ENCODE results near the gene DYNAP. TPM values are rescaled to one million over a fixed set of nuclear protein-coding genes. Genes with fewer than 3 reads are reported as not detected.

DYNAP gene
- polyA plus RNA-seq, 3 donors, result not detected

DNA sequence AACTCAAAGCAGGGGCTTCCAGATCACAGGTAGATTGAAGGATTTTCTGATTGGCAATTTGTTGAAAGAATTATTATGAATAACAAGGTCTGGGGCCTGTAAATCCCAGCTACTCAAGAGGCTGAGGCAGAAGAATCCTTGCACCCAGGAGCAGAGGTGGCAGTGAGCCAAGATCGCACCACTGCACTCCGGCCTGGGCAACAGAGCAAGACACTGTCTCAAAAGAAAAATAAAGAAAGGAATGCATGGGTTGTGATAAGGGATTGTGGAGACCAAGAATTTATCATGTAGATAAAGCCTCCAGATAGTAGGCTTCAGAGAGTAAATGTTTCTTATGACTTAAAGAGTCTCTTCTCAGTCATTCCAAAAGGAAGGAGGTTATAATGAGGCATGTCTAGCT lies 35.8 kb upstream of the DYNAP start:
- Histone ChIP-seq H3K9ac (ENCODE audit: insufficient read depth, low read length, poor library complexity, severe bottlenecking) (no peak overlapping the region), H2AFZ (ENCODE audit: insufficient read depth, low read depth, low read length, poor library complexity, severe bottlenecking) (no peak overlapping the region), H3K9me3 (replicated peaks in 1 of 2; ENCODE audit: control insufficient read depth in 1 of 2, insufficient read depth in 1 of 2, low read length in 2 of 2) (peaks cover 0 to 3% of the 10 kb centered on the region in 2 donors), H3K79me2 (ENCODE audit: insufficient read depth, low read length) (no peaks in the 10 kb centered on the region), H3K27me3 (ENCODE audit: control insufficient read depth in 2 of 2, insufficient read depth in 2 of 2, low read length in 2 of 2) (no peaks in the 10 kb centered on the region), H3K4me1 (ENCODE audit: control insufficient read depth in 1 of 2, insufficient read depth in 2 of 2, low read length in 2 of 2) (no peaks in the 10 kb centered on the region), H3K4me3 (replicated peaks in 1 of 3; ENCODE audit: low read depth in 2 of 3, low read length in 3 of 3) (no peak overlapping the region), H4K20me1 (ENCODE audit: insufficient read depth, low read length) (no peaks in the 10 kb centered on the region), H3K36me3 (replicated peaks in 1 of 2; ENCODE audit: control insufficient read depth in 1 of 2, insufficient read depth in 2 of 2, low read length in 2 of 2) (no peaks in the 10 kb centered on the region), H3K4me2 (replicated peaks; ENCODE audit: extremely low read depth, low read length, poor library complexity, severe bottlenecking) (no peak overlapping the region), H3K27ac (ENCODE audit: low read depth in 1 of 2, low read length in 2 of 2) (no peak overlapping the region)
- no peak for DNase-seq
- intact Hi-C loops (cut with micrococcal nuclease), result loop anchor here in 1 of 2 donors (10.0 kb wide), 1 partner anchor 430 kb away; no protein-coding TSS in a partner anchor
- Mint-ChIP-seq H3K27me3 (ENCODE audit: low read depth in 3 of 3) (peaks cover 0 to 5% (median 0%) of the 10 kb centered on the region in 3 donors), H3K36me3 (no peaks in the 10 kb centered on the region), H3K4me3 (no peak overlapping the region), H3K9me3 (peaks cover 0 to 4% (median 0%) of the 10 kb centered on the region in 7 donors), H3K27ac (no peak overlapping the region), H3K4me1 (no peaks in the 10 kb centered on the region)
- WGBS (ENCODE audit: insufficient coverage), result 100% methylated on average over 2 of the region's 2 CpGs
- TF ChIP-seq, protein P1, sequence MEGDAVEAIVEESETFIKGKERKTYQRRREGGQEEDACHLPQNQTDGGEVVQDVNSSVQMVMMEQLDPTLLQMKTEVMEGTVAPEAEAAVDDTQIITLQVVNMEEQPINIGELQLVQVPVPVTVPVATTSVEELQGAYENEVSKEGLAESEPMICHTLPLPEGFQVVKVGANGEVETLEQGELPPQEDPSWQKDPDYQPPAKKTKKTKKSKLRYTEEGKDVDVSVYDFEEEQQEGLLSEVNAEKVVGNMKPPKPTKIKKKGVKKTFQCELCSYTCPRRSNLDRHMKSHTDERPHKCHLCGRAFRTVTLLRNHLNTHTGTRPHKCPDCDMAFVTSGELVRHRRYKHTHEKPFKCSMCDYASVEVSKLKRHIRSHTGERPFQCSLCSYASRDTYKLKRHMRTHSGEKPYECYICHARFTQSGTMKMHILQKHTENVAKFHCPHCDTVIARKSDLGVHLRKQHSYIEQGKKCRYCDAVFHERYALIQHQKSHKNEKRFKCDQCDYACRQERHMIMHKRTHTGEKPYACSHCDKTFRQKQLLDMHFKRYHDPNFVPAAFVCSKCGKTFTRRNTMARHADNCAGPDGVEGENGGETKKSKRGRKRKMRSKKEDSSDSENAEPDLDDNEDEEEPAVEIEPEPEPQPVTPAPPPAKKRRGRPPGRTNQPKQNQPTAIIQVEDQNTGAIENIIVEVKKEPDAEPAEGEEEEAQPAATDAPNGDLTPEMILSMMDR (IDR thresholded peaks at IDR 0.05), result no peak

DNA sequence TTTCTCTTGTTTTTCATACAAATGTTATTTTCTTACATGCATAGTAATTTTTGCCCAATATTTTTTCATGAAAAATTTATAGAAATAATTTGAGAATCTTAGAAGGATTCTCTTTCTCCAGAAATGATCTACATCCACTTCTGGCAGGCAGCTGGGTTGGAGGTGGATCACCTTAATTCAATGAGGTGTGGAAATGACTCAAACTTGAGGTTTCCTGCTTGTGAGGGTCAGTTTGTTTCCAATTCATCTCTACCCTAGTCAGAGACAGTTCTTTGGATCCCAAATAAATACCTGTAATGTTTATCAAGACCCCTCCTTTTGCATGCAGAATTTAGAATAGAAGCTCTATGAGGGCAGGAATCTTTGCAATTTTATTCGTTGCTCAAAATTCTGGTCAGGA lies 35.0 kb upstream of the DYNAP start:
- H3K36me3 Mint-ChIP-seq, result no peaks in the 10 kb centered on the region
- H3K4me3 Mint-ChIP-seq, result no peak overlapping the region
- WGBS (ENCODE audit: insufficient coverage), result no CpG with 5 or more reads among the region's 1 CpG
- H3K4me1 Mint-ChIP-seq, result no peaks in the 10 kb centered on the region
- peak overlapping the region in 1 of 7 donors; percentile 20 for H3K27ac Mint-ChIP-seq
- DNase-seq, result no peak
- H3K4me2 ChIP-seq (replicated peaks; ENCODE audit: extremely low read depth, low read length, poor library complexity, severe bottlenecking), result no peak overlapping the region
- peaks cover 0 to 4% (median 0%) of the 10 kb centered on the region in 7 donors for H3K9me3 Mint-ChIP-seq
- H3K9me3 ChIP-seq (replicated peaks in 1 of 2; ENCODE audit: control insufficient read depth in 1 of 2, insufficient read depth in 1 of 2, low read length in 2 of 2), result peaks cover 0 to 3% of the 10 kb centered on the region in 2 donors
- H3K27ac ChIP-seq (ENCODE audit: low read depth in 1 of 2, low read length in 2 of 2), result no peak overlapping the region
- H3K9ac ChIP-seq (ENCODE audit: insufficient read depth, low read length, poor library complexity, severe bottlenecking), result no peak overlapping the region
- no peaks in the 10 kb centered on the region for H3K27me3 ChIP-seq (ENCODE audit: control insufficient read depth in 2 of 2, insufficient read depth in 2 of 2, low read length in 2 of 2)
- no peak overlapping the region for H2AFZ ChIP-seq (ENCODE audit: insufficient read depth, low read depth, low read length, poor library complexity, severe bottlenecking)
- H3K79me2 ChIP-seq (ENCODE audit: insufficient read depth, low read length), result no peaks in the 10 kb centered on the region
- no peaks in the 10 kb centered on the region for H4K20me1 ChIP-seq (ENCODE audit: insufficient read depth, low read length)
- no peaks in the 10 kb centered on the region for H3K4me1 ChIP-seq (ENCODE audit: control insufficient read depth in 1 of 2, insufficient read depth in 2 of 2, low read length in 2 of 2)
- TF ChIP-seq, protein P1 (IDR thresholded peaks at IDR 0.05), result no peak
- H3K4me3 ChIP-seq (replicated peaks in 1 of 3; ENCODE audit: low read depth in 2 of 3, low read length in 3 of 3), result no peak overlapping the region
- H3K27me3 Mint-ChIP-seq (ENCODE audit: low read depth in 3 of 3), result peaks cover 0 to 5% (median 0%) of the 10 kb centered on the region in 3 donors
- intact Hi-C loops (cut with micrococcal nuclease), result loop anchor here in 1 of 2 donors (10.0 kb wide), 1 partner anchor 429 kb away; no protein-coding TSS in a partner anchor
- H3K36me3 ChIP-seq (replicated peaks in 1 of 2; ENCODE audit: control insufficient read depth in 1 of 2, insufficient read depth in 2 of 2, low read length in 2 of 2), result no peaks in the 10 kb centered on the region
